RWPE1 (cell line): ENCODE data around the gene SLITRK2.

Experiments
- CTCF ChIA-PET: fragments of 350-600 bp; sonication (Branson Sonifier 250); formaldehyde crosslinking; extraction: SDS; loops from one replicate; lab custom pipeline; 2021; lab: Yijun Ruan, JAX
- POLR2A ChIA-PET: fragments of 400-600 bp; formaldehyde crosslinking; extraction: SDS; loops from one replicate; lab custom pipeline; 2020; ENCODE audit warnings: antibody characterized with exemption; ENCODE audit not compliant: low non-redundant PET; lab: Yijun Ruan, JAX
- DNase-seq: peaks from one replicate; pipeline ENCODE4 v3.0.0; 2012; ENCODE audit warnings: low spot score
- H3K27ac ChIP-seq: fragments of 450-650 bp; 2 replicates; pipeline ENCODE4 v1.5.1; 2017
- TF ChIP-seq, protein P1 (sequence below): fragments of 450-650 bp; conservative IDR thresholded peaks from 2 replicates; pipeline ENCODE4 v1.5.1; 2017; ENCODE audit warnings: low read depth, mild to moderate bottlenecking

SLITRK2 gene

DNA sequence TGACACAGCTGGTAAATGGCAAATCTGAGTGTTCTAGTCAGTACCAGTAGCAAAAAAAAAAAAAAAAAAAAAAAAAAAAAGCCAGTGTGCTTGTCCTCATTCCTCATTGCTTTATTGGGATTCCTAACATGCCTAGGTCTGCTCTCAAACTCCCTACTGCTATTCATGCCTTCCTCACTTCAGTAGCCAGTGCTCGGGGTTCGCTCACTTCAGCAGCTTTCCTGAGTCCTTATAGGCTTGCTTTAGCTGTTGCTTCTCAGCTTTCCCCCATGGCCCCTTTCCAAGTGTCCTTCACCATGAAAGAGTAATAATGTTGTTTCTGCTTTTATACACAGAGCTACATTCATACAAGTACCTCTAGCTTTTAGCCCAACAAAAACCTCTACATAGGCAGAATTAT is 30.8 kb downstream of the SLITRK2 start:
- TF ChIP-seq, protein P1, sequence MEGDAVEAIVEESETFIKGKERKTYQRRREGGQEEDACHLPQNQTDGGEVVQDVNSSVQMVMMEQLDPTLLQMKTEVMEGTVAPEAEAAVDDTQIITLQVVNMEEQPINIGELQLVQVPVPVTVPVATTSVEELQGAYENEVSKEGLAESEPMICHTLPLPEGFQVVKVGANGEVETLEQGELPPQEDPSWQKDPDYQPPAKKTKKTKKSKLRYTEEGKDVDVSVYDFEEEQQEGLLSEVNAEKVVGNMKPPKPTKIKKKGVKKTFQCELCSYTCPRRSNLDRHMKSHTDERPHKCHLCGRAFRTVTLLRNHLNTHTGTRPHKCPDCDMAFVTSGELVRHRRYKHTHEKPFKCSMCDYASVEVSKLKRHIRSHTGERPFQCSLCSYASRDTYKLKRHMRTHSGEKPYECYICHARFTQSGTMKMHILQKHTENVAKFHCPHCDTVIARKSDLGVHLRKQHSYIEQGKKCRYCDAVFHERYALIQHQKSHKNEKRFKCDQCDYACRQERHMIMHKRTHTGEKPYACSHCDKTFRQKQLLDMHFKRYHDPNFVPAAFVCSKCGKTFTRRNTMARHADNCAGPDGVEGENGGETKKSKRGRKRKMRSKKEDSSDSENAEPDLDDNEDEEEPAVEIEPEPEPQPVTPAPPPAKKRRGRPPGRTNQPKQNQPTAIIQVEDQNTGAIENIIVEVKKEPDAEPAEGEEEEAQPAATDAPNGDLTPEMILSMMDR, result no peak
- DNase-seq, result no peak
- CTCF ChIA-PET, result no interaction called here
- POLR2A ChIA-PET, result no interaction called here
- H3K27ac ChIP-seq, result no peak overlapping the region

DNA sequence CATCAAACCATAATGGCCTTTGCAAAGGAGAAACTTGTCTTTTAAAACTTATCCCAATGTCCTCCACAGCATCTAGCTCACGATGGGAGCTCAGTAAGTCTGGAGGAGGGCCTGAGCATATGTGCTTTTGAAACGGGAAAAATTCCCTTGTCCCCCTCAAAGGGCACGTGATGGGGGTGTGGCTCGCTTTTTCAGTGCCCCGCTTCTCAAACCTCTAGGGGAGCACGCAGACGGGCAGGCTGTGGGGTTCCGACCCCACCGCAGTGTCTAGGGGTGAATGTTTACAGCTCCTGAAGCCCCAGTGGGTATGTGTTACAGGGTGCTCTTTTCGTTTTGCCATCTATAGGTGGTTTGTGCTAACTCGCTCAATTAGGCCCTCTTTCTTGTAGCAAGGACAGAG is 31.2 kb downstream of the SLITRK2 start:
- TF ChIP-seq, protein P1, result no peak
- H3K27ac ChIP-seq, result no peak overlapping the region
- POLR2A ChIA-PET, result no interaction called here
- CTCF ChIA-PET, result no interaction called here
- DNase-seq, result no peak

DNA sequence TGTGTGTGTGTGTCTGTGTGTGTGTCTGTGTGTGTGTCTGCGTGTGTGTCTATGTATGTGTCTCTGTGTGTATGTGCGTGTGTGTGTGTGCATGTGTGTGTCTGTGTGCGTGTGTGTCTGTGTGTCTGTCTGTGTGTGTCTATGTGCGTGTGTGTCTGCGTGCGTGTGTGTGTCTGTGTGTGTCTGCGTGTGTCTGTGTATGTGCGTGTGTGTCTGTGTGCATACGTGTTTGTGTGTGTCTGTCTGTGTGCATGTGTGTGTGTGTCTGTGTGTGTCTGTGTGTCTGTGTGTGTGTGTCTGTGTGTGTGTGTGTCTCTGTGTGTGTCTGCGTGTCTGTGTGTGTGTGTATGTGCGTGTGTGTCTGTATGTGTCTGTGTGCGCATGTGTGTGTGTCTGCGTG is 35.6 kb downstream of the SLITRK2 start:
- CTCF ChIA-PET, result no interaction called here
- TF ChIP-seq, protein P1, result no peak

DNA sequence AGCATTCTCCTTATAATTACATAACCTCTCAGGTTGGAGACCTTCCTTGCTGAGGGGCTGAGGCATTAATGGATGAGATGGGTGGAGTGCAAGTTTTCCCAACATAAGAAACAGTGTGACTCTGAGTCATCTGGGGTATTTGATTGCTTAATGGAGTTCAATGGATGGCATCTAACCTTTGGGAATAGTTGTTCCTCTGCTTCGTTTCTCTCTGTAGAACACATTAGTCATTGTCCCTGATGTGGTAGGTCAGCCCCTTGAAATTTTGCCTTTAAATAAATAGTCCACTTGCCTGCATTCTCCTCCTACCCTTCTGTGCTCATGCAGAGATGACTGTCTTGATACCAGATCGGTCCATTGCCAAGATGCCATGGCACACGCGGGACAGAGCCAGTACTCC is 38.6 kb downstream of the SLITRK2 start:
- CTCF ChIA-PET, result no interaction called here

More for the DNA sequence above, 35.6 kb downstream of the SLITRK2 start:
- POLR2A ChIA-PET, result no interaction called here
- no peak overlapping the region for H3K27ac ChIP-seq
- no peak for DNase-seq

DNA sequence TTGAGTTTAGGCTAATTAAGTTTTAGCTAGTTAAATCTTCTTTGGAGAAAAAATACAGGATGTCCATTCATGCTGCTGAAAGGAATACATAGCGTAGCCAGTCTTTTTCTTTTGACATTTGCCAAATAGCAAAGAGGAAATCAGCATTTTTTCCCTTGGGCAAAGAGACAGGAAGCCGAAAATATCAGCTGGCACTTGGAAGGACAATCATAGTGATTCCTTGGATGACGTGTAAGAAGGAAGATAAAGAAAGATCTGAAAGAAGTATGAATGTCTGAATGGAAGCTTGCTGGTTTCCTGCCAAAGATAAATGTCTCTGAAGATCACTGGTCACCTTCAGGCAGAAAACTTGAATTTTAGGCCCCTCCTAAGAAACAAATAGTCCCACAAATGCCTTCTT is 44.2 kb downstream of the SLITRK2 start:
- ChIA-PET POLR2A (no interaction called here), CTCF (no interaction called here)
- no peak for DNase-seq
- H3K27ac ChIP-seq, result no peak overlapping the region
- TF ChIP-seq, protein P1, result no peak

More for the DNA sequence above, 38.6 kb downstream of the SLITRK2 start:
- DNase-seq, result no peak
- no peak overlapping the region for H3K27ac ChIP-seq
- POLR2A ChIA-PET, result no interaction called here
- TF ChIP-seq, protein P1, result no peak

DNA sequence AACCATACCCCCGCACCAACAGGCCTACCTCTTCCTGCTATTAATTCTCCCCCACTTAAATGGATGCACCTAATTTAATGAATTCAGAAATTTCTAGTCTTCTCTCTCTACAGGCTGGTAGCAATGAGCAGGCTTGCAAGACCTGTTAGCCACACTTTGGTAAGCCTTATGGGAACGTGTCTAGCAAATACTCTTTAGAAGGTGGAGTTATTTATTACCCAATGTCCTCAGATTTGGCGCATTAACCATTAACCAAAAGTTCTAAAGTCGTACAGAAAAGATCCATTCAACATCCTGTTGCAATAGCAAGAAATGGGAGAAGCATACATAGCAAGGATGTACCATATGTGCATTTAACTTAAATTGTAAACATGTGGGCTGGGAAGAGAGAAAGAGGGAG is 47.5 kb downstream of the SLITRK2 start:
- DNase-seq, result no peak
- no peak overlapping the region for H3K27ac ChIP-seq
- TF ChIP-seq, protein P1, result no peak
- ChIA-PET POLR2A (no interaction called here), CTCF (no interaction called here)
